AG20443 (cell line): ENCODE data around the gene PLCH2.

Experiments used
- DNase-seq: peaks from one replicate; pipeline ENCODE4 v3.0.0; 2012; ENCODE audit warnings: low spot score, mixed read lengths

PLCH2 gene

DNA sequence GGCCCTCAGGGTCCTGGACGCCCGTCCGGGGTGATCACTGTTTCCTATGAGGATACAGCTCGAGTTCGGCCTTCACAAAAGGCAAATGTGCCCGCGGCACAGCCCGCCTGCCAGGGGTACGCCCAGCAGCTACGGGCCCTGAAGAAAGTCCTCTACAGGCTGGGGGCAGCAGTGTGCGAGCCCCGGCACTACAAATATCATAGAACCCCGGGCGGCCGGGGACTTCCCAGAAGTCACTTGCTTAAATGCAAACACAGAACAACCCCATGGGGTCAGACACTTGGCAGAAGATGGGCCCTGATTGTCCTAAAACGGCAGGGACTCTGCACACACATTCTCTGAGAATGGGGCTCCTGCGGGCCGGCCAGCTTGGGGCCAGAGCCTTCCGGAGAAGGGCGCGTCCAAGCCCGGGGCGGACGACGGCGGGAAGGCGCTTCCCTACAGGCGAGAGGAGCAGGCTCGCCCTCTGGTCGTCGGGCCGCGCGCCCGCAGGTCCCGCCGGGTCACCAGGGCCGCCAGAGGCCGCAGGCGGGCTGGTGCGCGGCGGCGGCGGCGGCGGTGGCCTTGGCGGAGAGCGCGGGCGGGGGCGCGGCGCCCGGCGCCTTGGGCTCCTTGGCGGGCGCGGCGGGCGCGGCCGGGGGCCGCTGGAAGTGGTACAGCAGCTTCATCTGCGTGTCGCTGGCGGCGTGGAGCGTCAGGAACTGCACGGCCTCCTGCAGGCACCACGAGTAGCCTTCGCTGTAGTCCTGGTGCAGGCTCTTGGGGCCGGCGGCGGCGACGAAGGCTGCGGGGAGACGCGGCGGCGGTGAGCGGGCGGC is 53.1 kb downstream of the PLCH2 start:
- peak; percentile 47 for DNase-seq

GRCh38 chr1:2529784-2530512 is 53.9 kb downstream of the PLCH2 start, which contains the start of gene HES5:
HES5 (minus strand) TSS chr1:2530263; CDS start chr1:2530164, 99 bp downstream.
- peak; percentile 56 for DNase-seq

GRCh38 chr1:2530513-2531361 is 54.6 kb downstream of the PLCH2 start:
- DNase-seq: no peak

- DNase-seq: no peak
Observed at GRCh38 chr1:2532485-2533160, 56.5 kb downstream of the PLCH2 start.

GRCh38 chr1:2533365-2533764 is 57.3 kb downstream of the PLCH2 start:
- peak; percentile 60 for DNase-seq

DNA sequence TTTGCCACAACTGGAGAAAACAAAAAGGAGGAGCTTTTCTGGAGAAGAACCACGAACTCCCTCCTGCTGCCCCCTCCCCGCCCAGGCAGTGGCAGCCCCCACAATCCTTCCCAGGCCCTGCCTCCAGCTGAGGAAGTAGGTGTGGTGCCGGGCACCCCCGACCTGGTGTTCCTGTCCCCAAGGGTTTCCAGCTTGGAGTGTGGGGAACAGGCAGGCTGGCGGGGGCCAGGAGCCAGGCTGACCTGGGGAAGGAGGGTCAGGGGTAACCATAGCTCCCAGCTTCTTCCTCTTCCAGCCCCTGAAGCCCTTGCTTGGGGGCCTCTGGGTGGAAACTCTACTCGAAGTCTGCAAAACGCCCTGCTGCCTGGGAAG is 58.2 kb downstream of the PLCH2 start:
- no peak for DNase-seq

DNA sequence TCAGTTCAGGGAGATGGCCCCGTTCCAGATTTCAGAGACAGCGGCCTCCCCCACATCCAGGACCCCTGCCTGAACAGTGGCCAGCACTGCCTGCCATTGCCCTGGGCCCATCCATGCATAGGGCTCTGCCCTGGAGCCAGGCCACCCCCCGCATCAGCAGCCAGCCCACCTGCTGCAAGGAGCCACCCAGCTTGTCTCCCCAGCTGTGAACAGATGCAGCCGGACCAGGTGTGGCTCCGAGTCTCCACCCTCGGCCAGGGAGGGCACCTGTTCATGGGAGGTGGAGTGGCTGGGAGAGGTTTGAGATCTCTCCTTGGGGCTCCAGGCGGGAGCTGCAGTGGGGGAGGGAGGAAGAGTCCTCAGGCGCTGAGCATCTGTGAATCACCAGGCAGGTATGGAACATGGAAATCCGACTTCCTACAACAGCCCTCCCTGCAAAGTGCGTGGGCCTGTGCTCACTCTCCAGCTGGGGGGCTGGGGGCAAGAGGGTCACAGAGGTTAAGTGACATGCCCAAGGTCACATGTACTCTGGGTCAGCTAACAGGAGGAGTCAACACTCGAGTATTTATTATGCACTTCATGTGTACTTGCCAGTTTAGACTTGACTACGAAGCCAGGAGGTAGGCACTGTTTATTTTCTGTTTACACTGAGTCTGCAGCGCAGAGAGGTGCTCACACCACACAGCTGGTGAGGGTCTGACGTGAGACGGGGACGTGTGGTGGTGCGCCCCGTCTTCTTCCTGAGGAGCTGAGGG is 58.8 kb downstream of the PLCH2 start:
- DNase-seq: no peak

DNA sequence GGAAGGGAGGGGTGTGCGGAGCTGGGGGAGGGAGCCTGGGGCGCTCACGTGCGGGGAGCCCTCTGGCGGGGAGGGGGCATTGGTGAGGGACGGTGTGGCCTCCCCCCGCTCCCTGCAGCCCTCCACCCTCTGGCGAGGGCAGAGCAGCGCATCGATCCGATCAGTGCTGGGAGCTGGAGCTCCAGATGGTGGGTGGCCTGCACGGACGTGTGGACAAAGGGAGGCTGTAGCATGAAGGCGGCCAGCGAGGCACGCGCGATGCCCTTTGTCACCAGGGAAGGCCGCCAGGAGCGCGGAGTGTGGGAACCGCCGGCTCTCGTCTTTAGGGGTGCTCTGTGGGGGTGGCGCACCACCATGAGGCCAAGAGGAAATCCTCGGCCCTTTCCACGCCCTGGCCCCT is 59.4 kb downstream of the PLCH2 start:
- DNase-seq: no peak

DNA sequence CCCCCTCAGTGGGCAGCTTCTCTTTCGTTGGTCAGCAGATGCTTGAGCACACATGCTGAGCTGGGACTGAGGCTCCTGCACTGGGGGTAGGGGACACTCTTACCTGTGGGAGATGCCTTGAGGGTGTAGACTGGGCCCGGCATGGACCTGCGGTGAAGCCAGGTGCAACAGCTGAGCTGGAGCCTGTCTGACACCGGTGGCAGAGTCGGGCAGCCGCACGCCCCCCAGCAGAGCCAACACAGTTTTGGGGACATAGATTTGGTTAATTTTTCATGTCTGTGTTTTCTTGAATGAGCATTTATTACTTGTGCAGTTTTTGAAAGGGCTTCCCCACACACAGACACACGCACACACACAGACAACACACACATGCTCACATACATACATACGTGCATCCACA is 59.9 kb downstream of the PLCH2 start:
- DNase-seq: no peak

GRCh38 chr1:2537784-2538115 is 61.7 kb downstream of the PLCH2 start:
- DNase-seq: no peak

- DNase-seq: no peak
Observed at GRCh38 chr1:2538376-2538775, 62.3 kb downstream of the PLCH2 start.

DNA sequence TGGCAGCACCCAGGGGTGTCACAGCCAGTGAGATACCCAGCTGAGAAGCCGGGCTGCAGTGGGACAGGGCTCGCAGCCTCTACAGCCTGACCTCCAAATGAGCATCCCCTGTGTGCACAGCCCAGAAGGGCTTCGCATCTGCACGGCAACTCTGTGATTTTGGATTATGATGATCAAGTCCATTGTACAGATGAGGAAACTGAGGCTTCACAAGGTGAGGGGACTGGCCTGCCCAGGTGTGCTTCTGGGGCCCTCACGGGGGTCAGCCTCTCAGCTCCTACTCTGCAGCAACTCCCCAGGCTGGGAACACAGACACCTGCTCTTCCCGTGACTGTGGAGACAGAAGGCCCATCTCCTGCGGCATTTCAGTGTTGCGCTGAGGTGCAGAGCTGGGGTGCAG is 62.8 kb downstream of the PLCH2 start:
- no peak for DNase-seq

DNA sequence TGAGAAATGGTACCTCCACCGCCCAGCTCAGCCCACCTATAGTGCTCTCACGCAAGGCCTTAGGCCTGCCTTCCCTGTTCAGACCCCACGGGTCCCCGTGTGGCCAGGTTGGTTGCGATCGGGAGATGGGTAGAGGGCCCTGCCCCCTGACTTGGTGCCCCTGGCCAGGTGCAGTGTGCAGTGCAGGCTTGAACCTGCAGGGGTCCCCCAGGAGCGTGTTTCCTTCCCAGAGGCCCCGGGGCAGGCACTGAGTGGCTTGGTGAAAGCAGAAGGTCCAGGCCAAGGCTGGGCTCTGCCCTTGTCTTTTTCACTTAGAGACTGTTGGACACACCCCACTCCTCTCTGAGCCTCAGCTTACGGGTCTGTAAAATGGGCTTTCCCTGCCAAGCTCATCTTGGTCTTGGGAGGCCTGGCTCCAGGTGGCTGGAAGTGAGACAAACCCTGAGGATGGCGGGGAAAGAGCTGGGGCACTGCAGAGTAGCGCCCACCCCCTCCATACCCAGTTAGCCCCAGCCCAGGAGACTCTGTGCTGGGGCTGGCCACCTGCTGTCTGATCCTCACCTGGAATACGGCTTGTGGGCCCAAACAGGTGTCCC is 63.3 kb downstream of the PLCH2 start:
- no peak for DNase-seq

DNA sequence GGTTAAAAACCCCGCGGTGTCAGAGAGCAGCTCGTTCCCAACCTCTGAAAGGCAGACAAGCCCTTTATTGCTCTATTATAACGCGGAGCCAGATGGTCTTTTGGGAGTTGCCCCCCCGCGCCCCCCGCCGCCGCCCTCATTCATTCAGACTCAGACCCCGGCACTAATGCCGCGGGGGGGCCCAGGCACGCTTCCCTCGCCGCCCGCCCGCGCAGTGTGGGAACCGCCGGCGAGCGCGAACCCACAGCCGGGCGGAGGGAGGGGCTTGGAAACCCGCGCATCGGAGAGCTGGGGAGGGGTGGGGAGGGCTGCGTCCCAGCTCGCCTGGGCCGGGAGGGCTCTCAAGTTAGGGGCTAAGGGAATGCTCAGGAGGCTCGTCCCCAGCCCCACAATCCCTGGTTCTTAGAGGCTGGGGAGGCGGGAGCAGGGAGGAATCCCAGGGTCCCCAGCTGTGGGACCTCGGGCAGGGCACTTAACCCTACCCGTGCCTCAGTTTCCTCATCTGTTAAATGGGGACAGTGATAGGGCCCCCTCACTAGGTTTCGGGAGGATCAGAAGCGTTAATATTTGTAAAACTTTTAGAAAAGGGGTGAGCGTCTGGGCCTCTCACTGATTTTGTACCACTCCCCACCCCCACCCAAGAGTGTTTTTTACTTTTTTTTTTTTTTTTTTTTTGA is 64.9 kb downstream of the PLCH2 start:
- DNase-seq: no peak

- no peak for DNase-seq
Observed at GRCh38 chr1:2541619-2542245, 65.6 kb downstream of the PLCH2 start.

DNA sequence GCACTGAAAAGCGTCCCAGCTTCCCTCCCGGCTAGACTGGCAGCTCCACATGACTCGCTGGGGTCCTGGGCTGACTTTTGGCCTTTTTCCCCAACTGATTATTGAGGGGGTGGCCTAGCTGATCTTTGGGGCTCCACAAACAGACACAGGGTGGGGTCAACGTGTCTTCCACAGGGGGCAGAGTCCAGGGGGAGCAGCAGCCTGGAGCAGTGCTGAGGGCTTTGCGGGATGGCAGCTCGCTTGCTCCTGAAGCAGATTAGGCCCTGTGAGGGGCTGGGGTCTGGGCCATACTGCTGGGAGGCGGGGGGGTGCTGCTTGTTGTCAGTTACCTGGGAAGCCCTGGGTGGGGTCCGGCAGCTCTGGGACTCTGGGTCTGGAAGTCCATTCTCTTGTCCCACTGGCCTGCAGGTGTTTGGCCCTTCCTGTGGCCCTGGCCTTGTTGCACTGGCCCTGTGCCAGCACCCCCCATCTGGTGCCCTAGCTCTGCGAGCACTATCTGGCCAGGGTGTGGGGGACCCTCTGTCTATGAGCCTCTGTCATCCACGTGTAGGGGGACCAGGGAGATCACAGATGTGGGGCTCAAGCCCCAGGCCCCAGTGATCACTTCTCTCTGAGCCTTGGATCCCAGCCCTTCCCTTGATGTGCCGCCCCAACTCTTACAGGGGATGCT is 66.3 kb downstream of the PLCH2 start:
- no peak for DNase-seq

DNA sequence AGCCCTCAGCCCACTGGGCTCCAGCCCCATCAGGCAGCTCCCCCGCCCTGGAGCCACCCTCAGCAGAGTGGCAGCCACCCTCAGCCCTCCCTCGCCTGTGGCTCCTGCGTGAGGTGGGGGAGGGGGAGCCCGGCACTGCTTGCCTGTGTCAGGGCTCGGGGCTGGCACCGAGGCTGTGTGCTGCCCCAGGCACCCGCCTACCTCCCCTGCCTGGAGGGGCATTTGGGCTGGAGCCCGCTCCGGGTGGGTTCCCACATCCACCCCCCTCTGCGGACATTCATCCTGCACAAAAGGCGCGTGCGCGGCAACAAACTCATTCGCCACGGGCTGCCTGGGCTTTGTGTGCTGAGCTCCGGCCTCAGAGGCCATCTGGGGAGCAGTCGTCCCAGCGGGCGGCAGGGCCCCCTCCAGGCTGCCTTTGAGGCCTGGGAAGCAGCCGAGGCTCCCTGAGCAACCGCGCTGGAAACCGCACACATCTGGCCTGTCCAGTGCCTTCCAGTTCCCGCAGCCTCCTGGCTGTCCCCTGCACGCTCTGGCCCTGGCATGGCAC is 67.5 kb downstream of the PLCH2 start:
- DNase-seq: peak; percentile 46

DNA sequence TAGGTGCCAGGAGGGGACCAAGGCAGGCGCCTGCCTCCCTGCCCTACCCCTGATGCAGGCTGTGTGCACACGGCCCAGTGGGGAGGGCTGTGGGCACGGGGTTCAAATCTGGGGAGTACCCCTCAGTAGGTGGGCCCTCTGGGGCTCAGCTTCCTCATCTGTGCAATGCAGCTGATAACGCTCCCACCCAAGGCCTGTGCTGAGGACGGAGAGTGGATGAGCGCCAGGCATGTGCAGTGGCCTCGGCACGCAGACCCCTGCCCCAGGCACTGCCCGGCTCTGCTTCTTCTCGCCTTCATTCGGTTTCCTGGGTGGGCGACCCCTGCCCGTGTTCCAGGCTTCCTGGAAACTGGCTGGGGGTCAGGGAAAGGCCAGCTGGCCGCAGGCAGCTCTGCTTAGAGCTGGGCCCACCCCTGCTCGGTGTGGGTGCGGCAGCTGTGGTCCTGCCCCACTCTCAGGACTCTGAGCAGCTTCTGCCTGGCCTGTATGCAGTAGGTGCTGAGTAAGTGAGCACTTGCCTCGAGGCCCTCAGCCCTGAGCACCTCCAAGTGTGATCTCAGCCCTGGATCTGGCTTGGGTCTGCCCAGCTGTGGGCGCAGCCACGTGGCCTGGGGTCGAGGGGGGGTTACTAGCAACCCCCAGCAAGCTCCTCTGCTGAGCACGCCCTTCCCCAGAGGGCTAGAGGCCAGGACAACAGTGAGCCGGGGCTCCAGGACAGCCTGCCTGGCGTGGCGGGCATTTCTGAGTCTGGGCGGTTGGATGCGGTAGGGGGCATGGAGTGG is 68.2 kb downstream of the PLCH2 start:
- no peak for DNase-seq
